Measurements from ENCODE around the gene AKT1S1. TPM values are rescaled to one million over a fixed set of nuclear protein-coding genes. Genes with fewer than 3 reads are reported as not detected.

Gene AKT1S1
- total RNA-seq, 4 donors from 2014 or later, result 23.8 to 56.8 (median 43.4) TPM

GRCh38 chr19:49891393-49891792, 14.2 kb upstream of the AKT1S1 start:
- no peak for TF ChIP-seq CTCF (IDR thresholded peaks at IDR 0.05 in 4 of 5, conservative IDR thresholded peaks at IDR 0.05 in 1 of 5)
- TF ChIP-seq POLR2A (IDR thresholded peaks at IDR 0.05), result no peak
- Histone ChIP-seq H3K27ac (no peak overlapping the region), H3K36me3 (peaks cover 0 to 2% of the 10 kb centered on the region in 2 donors), H3K27me3 (peaks cover 6 to 9% (median 7%) of the 10 kb centered on the region in 3 donors), H3K9me3 (no peaks in the 10 kb centered on the region), H3K4me1 (peaks cover 2 to 12% of the 10 kb centered on the region in 2 donors), H3K4me3 (no peak overlapping the region)
- intact Hi-C loops (cut with DNase I; ENCODE audit: low total_unique reads), result no loop called here
- no peak for DNase-seq
- no peak for ATAC-seq
- in situ Hi-C loops (cut with MboI; ENCODE audit: low sequenced_read_pairs in 4 of 4), result no loop called here

GRCh38 chr19:49890349-49891311, 13.5 kb upstream of the AKT1S1 start:
- peak in 3 of 5 experiments; percentile 5 to 24 (median 15) for TF ChIP-seq CTCF (IDR thresholded peaks at IDR 0.05 in 4 of 5, conservative IDR thresholded peaks at IDR 0.05 in 1 of 5)
- no peak for TF ChIP-seq POLR2A (IDR thresholded peaks at IDR 0.05)

GRCh38 chr19:49889687-49890348, 12.7 kb upstream of the AKT1S1 start:
- intact Hi-C loops (cut with DNase I; ENCODE audit: low total_unique reads), result no loop called here
- peaks cover 6 to 9% (median 7%) of the 10 kb centered on the region in 3 donors for H3K27me3 ChIP-seq
- ATAC-seq, result peak; percentile 60 to 84
- peak; percentile 53 to 85 (median 80) for TF ChIP-seq CTCF (IDR thresholded peaks at IDR 0.05 in 4 of 5, conservative IDR thresholded peaks at IDR 0.05 in 1 of 5)
- TF ChIP-seq POLR2A (IDR thresholded peaks at IDR 0.05), result no peak
- no peak overlapping the region for H3K27ac ChIP-seq
- peak; percentile 46 to 70 for DNase-seq
- H3K4me1 ChIP-seq, result peaks cover 2 to 12% of the 10 kb centered on the region in 2 donors
- in situ Hi-C loops (cut with MboI; ENCODE audit: low sequenced_read_pairs in 4 of 4), result no loop called here
- H3K9me3 ChIP-seq, result no peaks in the 10 kb centered on the region
- peak overlapping the region; percentile 36 to 61 (median 40) for H3K4me3 ChIP-seq
- peaks cover 0 to 16% of the 10 kb centered on the region in 2 donors for H3K36me3 ChIP-seq

More at GRCh38 chr19:49890349-49891311, 13.5 kb upstream of the AKT1S1 start:
- in situ Hi-C loops (cut with MboI; ENCODE audit: low sequenced_read_pairs in 4 of 4), result no loop called here
- no peak for DNase-seq
- no peaks in the 10 kb centered on the region for H3K9me3 ChIP-seq
- H3K27ac ChIP-seq, result no peak overlapping the region
- ATAC-seq, result peak; percentile 19 to 51
- peaks cover 0 to 8% of the 10 kb centered on the region in 2 donors for H3K36me3 ChIP-seq
- peak overlapping the region; percentile 36 to 61 (median 40) for H3K4me3 ChIP-seq
- intact Hi-C loops (cut with DNase I; ENCODE audit: low total_unique reads), result no loop called here
- peaks cover 6 to 9% (median 7%) of the 10 kb centered on the region in 3 donors for H3K27me3 ChIP-seq
- H3K4me1 ChIP-seq, result peaks cover 2 to 12% of the 10 kb centered on the region in 2 donors

- no peak for TF ChIP-seq CTCF (IDR thresholded peaks at IDR 0.05 in 4 of 5, conservative IDR thresholded peaks at IDR 0.05 in 1 of 5)
- no peak for TF ChIP-seq POLR2A (IDR thresholded peaks at IDR 0.05)
- Histone ChIP-seq H3K4me3 (no peak overlapping the region), H3K9me3 (no peaks in the 10 kb centered on the region), H3K36me3 (peaks cover 0 to 23% of the 10 kb centered on the region in 2 donors), H3K27me3 (peaks cover 6 to 9% (median 7%) of the 10 kb centered on the region in 3 donors), H3K4me1 (peaks cover 2 to 12% of the 10 kb centered on the region in 2 donors), H3K27ac (no peak overlapping the region)
- DNase-seq (no peak), ATAC-seq (no peak)
- intact Hi-C loops (cut with DNase I; ENCODE audit: low total_unique reads) (no loop called here), in situ Hi-C loops (cut with MboI; ENCODE audit: low sequenced_read_pairs in 4 of 4) (no loop called here)
These were observed 12.0 kb upstream of the AKT1S1 start for GRCh38 chr19:49889038-49889686.
